ENCODE results near the gene SERPINA12. TPM values are rescaled to one million over a fixed set of nuclear protein-coding genes. Genes with fewer than 3 reads are reported as not detected.

SERPINA12 gene
- total and polyA plus RNA-seq, 9 donors, result not detected

DNA sequence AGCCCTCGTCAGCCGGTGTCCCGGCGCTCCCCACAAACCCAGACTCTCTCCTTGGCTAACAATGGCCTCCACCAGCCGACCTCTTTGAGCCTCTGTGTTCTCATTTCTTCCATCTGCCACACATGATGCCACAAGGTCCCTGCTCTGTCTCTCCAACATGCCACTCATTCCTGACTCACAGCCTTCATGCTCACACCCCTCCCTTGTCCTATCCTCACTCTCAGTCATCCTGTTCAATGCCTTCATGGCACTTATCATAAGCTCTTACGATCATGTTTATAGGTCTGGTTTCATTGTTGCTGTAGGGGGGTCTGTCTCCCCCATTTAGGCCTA is 47.1 kb downstream of the SERPINA12 start:
- 85 to 86% (median 85%) methylated on average over 6 of the region's 6 CpGs for WGBS, 3 donors
- no peaks in the 10 kb centered on the region for H3K9me3 ChIP-seq
- DNase-seq, result no peak
- TF ChIP-seq EP300 (IDR thresholded peaks at IDR 0.05), result no peak
- TF ChIP-seq POLR2A (IDR thresholded peaks at IDR 0.05), result no peak
- TF ChIP-seq, protein P1, sequence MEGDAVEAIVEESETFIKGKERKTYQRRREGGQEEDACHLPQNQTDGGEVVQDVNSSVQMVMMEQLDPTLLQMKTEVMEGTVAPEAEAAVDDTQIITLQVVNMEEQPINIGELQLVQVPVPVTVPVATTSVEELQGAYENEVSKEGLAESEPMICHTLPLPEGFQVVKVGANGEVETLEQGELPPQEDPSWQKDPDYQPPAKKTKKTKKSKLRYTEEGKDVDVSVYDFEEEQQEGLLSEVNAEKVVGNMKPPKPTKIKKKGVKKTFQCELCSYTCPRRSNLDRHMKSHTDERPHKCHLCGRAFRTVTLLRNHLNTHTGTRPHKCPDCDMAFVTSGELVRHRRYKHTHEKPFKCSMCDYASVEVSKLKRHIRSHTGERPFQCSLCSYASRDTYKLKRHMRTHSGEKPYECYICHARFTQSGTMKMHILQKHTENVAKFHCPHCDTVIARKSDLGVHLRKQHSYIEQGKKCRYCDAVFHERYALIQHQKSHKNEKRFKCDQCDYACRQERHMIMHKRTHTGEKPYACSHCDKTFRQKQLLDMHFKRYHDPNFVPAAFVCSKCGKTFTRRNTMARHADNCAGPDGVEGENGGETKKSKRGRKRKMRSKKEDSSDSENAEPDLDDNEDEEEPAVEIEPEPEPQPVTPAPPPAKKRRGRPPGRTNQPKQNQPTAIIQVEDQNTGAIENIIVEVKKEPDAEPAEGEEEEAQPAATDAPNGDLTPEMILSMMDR (IDR thresholded peaks at IDR 0.05), result no peak
- intact Hi-C loops (cut with DNase I), result no loop called here
- H3K27me3 ChIP-seq, result no peaks in the 10 kb centered on the region
- H3K4me3 ChIP-seq, result no peak overlapping the region
- H3K36me3 ChIP-seq, result no peaks in the 10 kb centered on the region
- no peaks in the 10 kb centered on the region for H3K4me1 ChIP-seq (ENCODE audit: insufficient read depth)
- H3K27ac ChIP-seq, result no peak overlapping the region

DNA sequence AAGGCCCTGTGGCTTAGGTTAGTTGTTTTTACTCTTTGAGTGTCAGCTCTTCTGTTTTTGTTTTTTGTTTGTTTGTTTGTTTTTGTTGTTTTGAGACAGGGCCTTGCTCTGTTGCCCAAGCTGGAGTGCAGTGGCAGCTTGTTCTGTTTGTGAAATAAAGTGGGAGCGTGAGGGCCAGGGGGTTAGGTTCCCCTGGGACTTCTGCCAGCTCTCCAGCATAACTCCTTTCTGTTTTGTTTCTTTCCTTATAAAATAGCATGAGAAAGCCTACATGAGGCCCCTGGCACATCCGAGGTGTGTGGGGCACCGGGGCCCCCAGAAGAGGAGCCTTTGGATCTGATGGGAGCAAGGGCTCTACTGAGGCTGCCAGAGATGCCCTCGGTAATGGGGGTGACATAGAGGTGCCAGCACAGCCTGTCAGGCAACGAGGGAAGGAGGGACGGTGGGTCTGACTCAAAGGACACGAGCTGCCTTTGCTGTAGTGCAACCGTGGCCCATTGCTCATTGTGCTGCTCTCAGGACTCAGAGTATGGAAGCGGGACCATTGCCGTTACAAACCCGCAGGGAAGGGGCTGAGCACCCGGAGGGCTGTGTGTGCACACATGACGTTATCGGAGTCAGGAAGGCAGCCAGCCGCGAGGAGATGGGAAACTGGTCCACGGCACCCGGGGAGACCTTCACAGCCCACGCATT is 47.6 kb downstream of the SERPINA12 start:
- no peak overlapping the region for H3K27ac ChIP-seq
- no peaks in the 10 kb centered on the region for H3K4me1 ChIP-seq (ENCODE audit: insufficient read depth)
- no peaks in the 10 kb centered on the region for H3K27me3 ChIP-seq
- TF ChIP-seq POLR2A (IDR thresholded peaks at IDR 0.05), result no peak
- TF ChIP-seq, protein P1 (IDR thresholded peaks at IDR 0.05), result no peak
- TF ChIP-seq EP300 (IDR thresholded peaks at IDR 0.05), result no peak
- intact Hi-C loops (cut with DNase I), result no loop called here
- no peak for DNase-seq
- no peak overlapping the region for H3K4me3 ChIP-seq
- no peaks in the 10 kb centered on the region for H3K9me3 ChIP-seq
- WGBS, 3 donors, result 83 to 86% (median 86%) methylated on average over 19 of the region's 19 CpGs
- no peaks in the 10 kb centered on the region for H3K36me3 ChIP-seq

DNA sequence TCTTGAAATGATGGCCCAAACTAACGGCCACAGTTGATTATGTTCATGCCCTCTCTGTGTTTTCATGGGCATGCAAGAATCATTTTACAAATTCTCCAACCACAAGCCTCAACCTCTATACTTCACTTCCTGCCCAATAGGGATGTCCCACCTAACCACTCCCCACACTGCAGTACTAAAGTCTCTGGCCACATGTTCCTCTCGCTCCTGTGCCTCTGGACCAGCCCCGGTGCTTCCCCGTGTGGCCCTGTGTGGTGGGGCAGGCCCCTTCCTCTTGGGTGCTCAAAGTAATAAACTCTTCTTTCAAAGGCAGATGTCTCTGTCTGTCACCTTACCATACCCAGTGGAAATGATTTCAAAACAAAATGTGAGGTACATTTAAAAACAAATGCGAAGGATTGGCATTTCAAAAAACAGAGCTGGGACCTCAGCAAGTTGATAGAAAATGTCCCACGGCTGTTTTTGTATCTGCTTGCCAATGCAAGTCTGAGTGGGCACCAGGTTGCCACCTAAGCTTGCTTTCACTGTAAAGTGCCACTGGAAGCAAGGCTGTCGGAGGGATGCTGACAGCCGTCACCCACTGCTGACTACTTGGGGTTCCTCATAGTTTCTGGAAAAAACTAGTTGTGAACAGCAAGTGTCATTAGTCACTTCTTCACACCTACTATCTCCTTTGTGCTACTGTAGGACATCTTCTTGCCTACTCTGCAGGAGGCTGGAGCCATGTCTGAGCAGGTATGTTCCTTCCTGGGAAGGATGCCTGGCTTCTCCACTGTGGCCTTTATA is 48.4 kb downstream of the SERPINA12 start:
- DNase-seq, result no peak
- Histone ChIP-seq H3K4me3 (no peak overlapping the region), H3K36me3 (no peaks in the 10 kb centered on the region), H3K9me3 (no peaks in the 10 kb centered on the region), H3K27ac (no peak overlapping the region), H3K4me1 (ENCODE audit: insufficient read depth) (no peaks in the 10 kb centered on the region), H3K27me3 (no peaks in the 10 kb centered on the region)
- intact Hi-C loops (cut with DNase I), result no loop called here
- 72 to 76% (median 75%) methylated on average over 8 of the region's 8 CpGs for WGBS, 3 donors
- TF ChIP-seq POLR2A (IDR thresholded peaks at IDR 0.05) (no peak), EP300 (IDR thresholded peaks at IDR 0.05) (no peak)
- TF ChIP-seq, protein P1 (IDR thresholded peaks at IDR 0.05), result no peak

DNA sequence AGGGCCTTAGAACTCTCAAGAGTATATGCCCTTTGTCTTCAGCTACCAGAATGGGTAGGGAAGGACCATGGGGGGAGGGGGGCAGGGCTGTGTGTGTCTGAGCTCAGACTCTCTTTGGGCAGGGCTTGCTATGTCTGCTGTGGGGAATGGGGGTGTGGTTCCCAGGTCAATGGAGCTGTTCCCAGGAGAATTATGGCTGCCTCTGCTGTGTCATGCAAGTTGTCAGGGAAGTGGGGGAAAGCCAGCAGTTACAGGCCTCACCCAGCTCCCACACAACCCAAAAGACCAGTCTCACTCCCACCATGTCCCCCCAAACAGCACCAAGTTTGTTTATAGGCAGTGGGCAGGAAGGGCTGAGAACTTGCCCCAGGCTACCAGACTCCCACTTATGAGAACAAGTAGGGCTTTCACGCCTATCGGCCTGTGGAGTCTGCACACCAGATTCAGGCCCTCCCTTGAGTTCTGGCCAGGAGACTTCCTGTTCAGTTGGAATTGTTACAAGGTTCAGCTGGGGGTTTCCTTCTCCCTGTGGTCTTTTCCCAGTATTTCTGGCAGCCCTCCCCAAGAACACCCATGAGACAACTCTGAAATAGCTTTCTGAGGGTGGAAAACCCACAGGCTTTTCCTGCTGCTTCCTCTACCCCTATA is 50.6 kb downstream of the SERPINA12 start:
- intact Hi-C loops (cut with DNase I), result no loop called here
- 48 to 55% (median 50%) methylated on average over 2 of the region's 2 CpGs for WGBS, 3 donors
- no peak for DNase-seq
- Histone ChIP-seq H3K36me3 (no peaks in the 10 kb centered on the region), H3K27me3 (no peaks in the 10 kb centered on the region), H3K27ac (no peak overlapping the region), H3K9me3 (no peaks in the 10 kb centered on the region), H3K4me1 (ENCODE audit: insufficient read depth) (no peaks in the 10 kb centered on the region), H3K4me3 (no peak overlapping the region)
- no peak for TF ChIP-seq EP300 (IDR thresholded peaks at IDR 0.05)
- TF ChIP-seq, protein P1 (IDR thresholded peaks at IDR 0.05), result no peak
- no peak for TF ChIP-seq POLR2A (IDR thresholded peaks at IDR 0.05)

All from ovary (tissue), 9 donors.